GM19438 (cell line): ENCODE measurements around the gene MXRA8.
"Not testable (repeated sequence)": the region's sequence is repeated elsewhere in the genome, so short reads cannot be mapped to it uniquely, and the experiment has no call there.

Source experiments
- ATAC-seq: cut with Tn5 transposase; IDR thresholded peaks from one replicate; pipeline ENCODE4 v1.9.1; 2021; ENCODE audit warnings: low read depth; ENCODE audit not compliant: unreplicated experiment

MXRA8 gene

GRCh38 chr1:1393014-1393413 lies 34.7 kb upstream of the MXRA8 start:
- ATAC-seq = no peak

- no peak for ATAC-seq
These were observed 32.9 kb upstream of the MXRA8 start for GRCh38 chr1:1391225-1391624.

GRCh38 chr1:1390675-1391074 lies 32.3 kb upstream of the MXRA8 start:
- no peak for ATAC-seq

- ATAC-seq = no peak
These were observed 29.7 kb upstream of the MXRA8 start for GRCh38 chr1:1388078-1388472.

GRCh38 chr1:1387098-1388077 lies 29.0 kb upstream of the MXRA8 start:
- ATAC-seq = no peak

GRCh38 chr1:1385931-1386330 lies 27.6 kb upstream of the MXRA8 start:
- no peak for ATAC-seq

- ATAC-seq = not testable (repeated sequence)
These were observed 27.0 kb upstream of the MXRA8 start for GRCh38 chr1:1385339-1385738.

GRCh38 chr1:1381294-1381693 lies 22.9 kb upstream of the MXRA8 start:
- no peak for ATAC-seq

GRCh38 chr1:1380860-1381259 lies 22.5 kb upstream of the MXRA8 start:
- ATAC-seq = no peak

- ATAC-seq = no peak
These were observed 19.3 kb upstream of the MXRA8 start for GRCh38 chr1:1377540-1378205.

GRCh38 chr1:1376551-1377226 lies 18.3 kb upstream of the MXRA8 start:
- ATAC-seq = no peak

- peak; percentile 81 for ATAC-seq
These were observed 16.7 kb upstream of the MXRA8 start, which contains the start of gene AURKAIP1 for GRCh38 chr1:1374929-1375662. TSS of gene AURKAIP1 (minus strand) at chr1:1375207. CDS start at chr1:1374756, 451 bp downstream.

- ATAC-seq = no peak
These were observed 16.2 kb upstream of the MXRA8 start for GRCh38 chr1:1374589-1374928.

- ATAC-seq = no peak
These were observed 15.6 kb upstream of the MXRA8 start for GRCh38 chr1:1373815-1374588.

GRCh38 chr1:1373051-1373814 lies 14.9 kb upstream of the MXRA8 start:
- no peak for ATAC-seq

GRCh38 chr1:1371746-1372711 lies 13.7 kb upstream of the MXRA8 start:
- ATAC-seq = no peak

GRCh38 chr1:1371364-1371745 lies 13.0 kb upstream of the MXRA8 start:
- no peak for ATAC-seq

- no peak for ATAC-seq
These were observed 12.5 kb upstream of the MXRA8 start for GRCh38 chr1:1370771-1371300.
